Astrocyte (in vitro differentiated cells and primary cell): Measurements from ENCODE around the gene CALD1. TPM values are rescaled to one million over a fixed set of nuclear protein-coding genes. Genes with fewer than 3 reads are reported as not detected.

ENCODE experiments used
- DNase-seq: peaks from one replicate; pipeline ENCODE4 v3.0.0-alpha.2; 2010; ENCODE audit warnings: low read depth
- FAIRE-seq: peaks from 2 replicates; lab custom pipeline; 2011; peaks lifted over from hg19 to GRCh38; lab: Jason Lieb, UNC
- H2AFZ ChIP-seq: 2 replicates; pipeline ENCODE4 v1.6.0; 2012; ENCODE audit warnings: low read depth, low read length, inconsistent platforms
- H3K27ac ChIP-seq: 2 replicates; pipeline ENCODE4 v1.5.1; 2011; ENCODE audit warnings: low read depth, low read length, inconsistent platforms
- H3K27me3 ChIP-seq: 2 replicates; pipeline ENCODE4 v1.6.0; 2011; ENCODE audit warnings: low read length, inconsistent platforms; ENCODE audit not compliant: insufficient read depth
- H3K36me3 ChIP-seq: 2 replicates; pipeline ENCODE4 v1.5.1; 2011; ENCODE audit warnings: low read length, inconsistent platforms; ENCODE audit not compliant: insufficient read depth
- H3K4me1 ChIP-seq: 2 replicates; pipeline ENCODE4 v1.5.1; 2011; ENCODE audit warnings: low read length, inconsistent platforms; ENCODE audit not compliant: insufficient read depth
- H3K4me2 ChIP-seq: 2 replicates; pipeline ENCODE4 v1.6.0; 2012; ENCODE audit warnings: low read length, inconsistent platforms
- H3K4me3 ChIP-seq: 2 replicates; pipeline ENCODE4 v1.5.1; 2011; ENCODE audit warnings: low read depth, mild to moderate bottlenecking, low read length, inconsistent platforms; ENCODE audit not compliant: insufficient read depth
- H3K79me2 ChIP-seq: 2 replicates; pipeline ENCODE4 v1.6.0; 2012; ENCODE audit warnings: mild to moderate bottlenecking, low read length, inconsistent platforms; ENCODE audit not compliant: insufficient read depth
- H3K9ac ChIP-seq: 2 replicates; pipeline ENCODE4 v1.6.0; 2012; ENCODE audit warnings: mild to moderate bottlenecking, low read length, inconsistent platforms
- H3K9me3 ChIP-seq: 2 replicates; pipeline ENCODE4 v1.5.1; 2012; ENCODE audit warnings: low read depth, mild to moderate bottlenecking, low read length, inconsistent platforms; ENCODE audit not compliant: insufficient read depth
- H4K20me1 ChIP-seq: 2 replicates; pipeline ENCODE4 v1.6.0; 2012; ENCODE audit warnings: low read length, inconsistent platforms; ENCODE audit not compliant: insufficient read depth
- H3K27ac Mint-ChIP-seq: one replicate; pipeline ENCODE4 v1.8.0; 2021; ENCODE audit warnings: mild to moderate bottlenecking, mixed read lengths; ENCODE audit not compliant: unreplicated experiment
- H3K27me3 Mint-ChIP-seq: one replicate; pipeline ENCODE4 v1.8.0; 2021; ENCODE audit warnings: low read depth, mixed read lengths; ENCODE audit not compliant: unreplicated experiment
- H3K36me3 Mint-ChIP-seq: one replicate; pipeline ENCODE4 v1.8.0; 2021; ENCODE audit warnings: low read depth, mixed read lengths; ENCODE audit not compliant: unreplicated experiment
- H3K4me1 Mint-ChIP-seq: one replicate; pipeline ENCODE4 v1.8.0; 2021; ENCODE audit warnings: low read depth, mixed read lengths; ENCODE audit not compliant: unreplicated experiment
- H3K4me3 Mint-ChIP-seq: one replicate; pipeline ENCODE4 v1.8.0; 2021; ENCODE audit warnings: mild to moderate bottlenecking, moderate library complexity, mixed read lengths; ENCODE audit not compliant: unreplicated experiment
- H3K9me3 Mint-ChIP-seq: one replicate; pipeline ENCODE4 v1.8.0; 2021; ENCODE audit warnings: mild to moderate bottlenecking, mixed read lengths; ENCODE audit not compliant: unreplicated experiment
- CTCF ChIP-seq: IDR thresholded peaks from 2 replicates; pipeline ENCODE4 v1.5.1; 2011; ENCODE audit warnings: low read depth, mild to moderate bottlenecking, inconsistent platforms, low read length, moderate library complexity; ENCODE audit not compliant: insufficient read depth
- EZH2 ChIP-seq: IDR thresholded peaks from 2 replicates; pipeline ENCODE4 v1.6.1; 2012; ENCODE audit warnings: mild to moderate bottlenecking, low read length, inconsistent platforms; ENCODE audit not compliant: insufficient read depth
- total RNA-seq: library from RNA; stranded (reverse); gene quantifications from 2 replicates; pipeline ENCODE4 v1.2.1, GENCODE V29; 2021

The CALD1 gene
- total RNA-seq, 1 donor from 2014 or later = 1,872 TPM

GRCh38 chr7:134910214-134910890 lies 130.9 kb downstream of the CALD1 start:
- no peak overlapping the region for H3K4me3 Mint-ChIP-seq
- H3K4me3 ChIP-seq = no peak overlapping the region
- H3K9ac ChIP-seq = no peak overlapping the region
- peaks cover 84% of the 10 kb centered on the region for H4K20me1 ChIP-seq
- H2AFZ ChIP-seq = no peak overlapping the region
- peaks cover 67% of the 10 kb centered on the region for H3K4me1 Mint-ChIP-seq
- H3K4me1 ChIP-seq = peaks cover 18% of the 10 kb centered on the region
- peaks cover 22% of the 10 kb centered on the region for H3K36me3 Mint-ChIP-seq
- H3K27me3 ChIP-seq = no peaks in the 10 kb centered on the region
- peaks cover 99% of the 10 kb centered on the region for H3K79me2 ChIP-seq
- H3K9me3 ChIP-seq = no peaks in the 10 kb centered on the region
- H3K27me3 Mint-ChIP-seq = no peaks in the 10 kb centered on the region
- TF ChIP-seq EZH2 (no peak), CTCF (no peak)
- H3K27ac ChIP-seq = no peak overlapping the region
- FAIRE-seq = no peak
- H3K27ac Mint-ChIP-seq = peak overlapping the region; percentile 28
- H3K36me3 ChIP-seq = peaks cover 35% of the 10 kb centered on the region
- no peak for DNase-seq
- H3K9me3 Mint-ChIP-seq = no peaks in the 10 kb centered on the region
- no peak overlapping the region for H3K4me2 ChIP-seq

- H3K27me3 Mint-ChIP-seq = no peaks in the 10 kb centered on the region
- TF ChIP-seq CTCF = no peak
- TF ChIP-seq EZH2 = no peak
- no peak overlapping the region for H3K4me3 Mint-ChIP-seq
- Histone ChIP-seq H3K4me1 (peaks cover 13% of the 10 kb centered on the region), H3K9me3 (no peaks in the 10 kb centered on the region), H3K4me2 (no peak overlapping the region), H3K4me3 (no peak overlapping the region), H3K36me3 (peaks cover 41% of the 10 kb centered on the region), H3K79me2 (peaks cover 99% of the 10 kb centered on the region), H3K27ac (no peak overlapping the region), H2AFZ (no peak overlapping the region), H3K27me3 (no peaks in the 10 kb centered on the region), H3K9ac (no peak overlapping the region), H4K20me1 (peaks cover 88% of the 10 kb centered on the region)
- DNase-seq (no peak), FAIRE-seq (no peak)
- no peaks in the 10 kb centered on the region for H3K9me3 Mint-ChIP-seq
- peaks cover 65% of the 10 kb centered on the region for H3K4me1 Mint-ChIP-seq
- peaks cover 22% of the 10 kb centered on the region for H3K36me3 Mint-ChIP-seq
- H3K27ac Mint-ChIP-seq = peak overlapping the region; percentile 44
These were observed 131.5 kb downstream of the CALD1 start for GRCh38 chr7:134910968-134911367.
